ENCODE results near the gene INHBE.
"Not testable (repeated sequence)": the region's sequence is repeated elsewhere in the genome, so short reads cannot be mapped to it uniquely, and the experiment has no call there.

The INHBE gene

DNA sequence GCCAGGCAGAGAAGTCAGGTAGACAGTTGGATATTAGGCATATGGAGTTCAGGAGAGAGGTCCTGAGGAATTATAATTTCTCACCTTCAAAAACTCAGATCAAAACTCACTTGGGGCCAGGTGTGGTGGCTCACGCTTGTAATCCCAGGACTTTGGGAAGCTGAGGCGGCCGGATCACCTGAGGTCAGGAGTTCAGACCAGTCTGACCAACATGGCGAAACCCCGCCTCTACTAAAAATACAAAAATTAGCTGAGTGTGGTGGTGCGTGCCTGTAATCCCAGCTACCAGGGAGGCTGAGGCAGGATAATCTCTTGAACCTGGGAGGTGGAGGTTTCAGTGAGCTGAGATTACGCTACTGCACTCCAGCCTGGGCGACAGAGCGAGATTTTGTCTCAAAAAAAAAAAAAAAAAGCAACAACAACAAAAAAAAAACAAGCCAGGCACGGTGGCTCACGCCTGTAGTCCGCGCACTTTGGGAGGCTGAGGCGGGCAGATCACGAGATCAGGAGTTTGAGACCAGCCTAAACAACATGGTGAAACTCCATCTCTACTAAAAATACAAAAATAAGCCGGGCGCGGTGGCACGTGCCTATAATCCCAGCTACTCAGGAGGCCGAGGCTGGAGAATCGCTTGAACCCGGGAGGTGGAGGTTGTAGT, 47.3 kb downstream of the INHBE start:
- DNase-seq = not testable (repeated sequence)

DNA sequence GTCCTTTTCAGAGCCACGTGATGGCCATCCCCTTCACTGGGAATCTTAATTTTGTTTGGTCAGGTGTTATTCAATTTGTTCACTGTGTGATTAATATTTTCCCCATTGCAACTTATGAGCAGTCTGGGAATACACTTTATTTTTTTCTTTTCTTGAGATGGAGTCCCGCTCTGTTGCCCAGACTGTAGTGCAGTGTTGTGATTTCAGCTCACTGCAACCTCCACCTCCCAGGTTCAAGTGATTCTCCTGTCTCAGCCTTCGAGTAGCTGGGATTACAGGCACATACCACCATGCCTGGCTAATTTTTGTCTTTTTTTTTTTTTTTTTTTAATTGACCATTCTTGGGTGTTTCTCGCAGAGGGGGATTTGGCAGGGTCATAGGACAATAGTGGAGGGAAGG, 51.4 kb downstream of the INHBE start:
- DNase-seq = not testable (repeated sequence)
